ENCODE measurements around the gene LAD1. TPM values are rescaled to one million over a fixed set of nuclear protein-coding genes. Genes with fewer than 3 reads are reported as not detected.

The LAD1 gene
- polyA plus RNA-seq (2011; rRNA removed) = 0.04 and 0.09 TPM in 2 replicates
- 1.00 TPM in 1 of 2 replicates, not detected in the other for polyA minus RNA-seq (2011; rRNA and poly(A)+ RNA removed)

GRCh38 chr1:201399018-201399351, at the start of gene LAD1:
Gene LAD1 (minus strand): TSS chr1:201399324. CDS start chr1:201399306, 18 bp downstream.
- POLR2A ChIA-PET = no interaction called here
- CTCF ChIA-PET = no interaction called here
- Histone ChIP-seq H3K4me3 (ENCODE audit: low read depth, low read length) (no peak within 1 kb of the TSS), H3K27me3 (ENCODE audit: control insufficient read depth, insufficient read depth, low read length) (peaks cover 89% of the 10 kb centered on the region), H3K9me3 (ENCODE audit: control insufficient read depth, insufficient read depth, low read length) (no peaks in the 10 kb centered on the region; the same call in 1 of the 2 replicates), H3K27ac (ENCODE audit: low read depth, low read length) (no peak within 1 kb of the TSS)
- DNase-seq (ENCODE audit: low read depth, low spot score) = no peak
- no peak for TF ChIP-seq CTCF (IDR thresholded peaks at IDR 0.05; ENCODE audit: low read depth, low read length)

GRCh38 chr1:201447903-201448871, 49.1 kb upstream of the LAD1 start:
- no peak overlapping the region for H3K27ac ChIP-seq (ENCODE audit: low read depth, low read length)
- peak; percentile 82 for TF ChIP-seq CTCF (IDR thresholded peaks at IDR 0.05; ENCODE audit: low read depth, low read length)
- POLR2A ChIA-PET = interaction anchor here (0.6 to 2.4 kb wide), 9 partner anchors 9 to 64 kb away, joined by 3 to 24 read pairs (median 5); partner anchors contain the start of genes CSRP1 and PHLDA3
- no peaks in the 10 kb centered on the region for H3K9me3 ChIP-seq (ENCODE audit: control insufficient read depth, insufficient read depth, low read length)
- CTCF ChIA-PET = interaction anchor here (0.6 to 8.1 kb wide), 30 partner anchors 9 to 1959 kb away, joined by 3 to 111 read pairs (median 4); partner anchors contain the start of gene PHLDA3
- H3K4me3 ChIP-seq (ENCODE audit: low read depth, low read length) = no peak overlapping the region
- H3K27me3 ChIP-seq (ENCODE audit: control insufficient read depth, insufficient read depth, low read length) = no peaks in the 10 kb centered on the region
- DNase-seq (ENCODE audit: low read depth, low spot score) = peak; percentile 33

- no peak overlapping the region for H3K4me3 ChIP-seq (ENCODE audit: low read depth, low read length)
- CTCF ChIA-PET = interaction anchor here (1.1 to 8.1 kb wide), 4 partner anchors 10 to 99 kb away, joined by 3 to 111 read pairs (median 38); no protein-coding TSS in a partner anchor
- DNase-seq (ENCODE audit: low read depth, low spot score) = no peak
- POLR2A ChIA-PET = interaction anchor here (0.5 kb wide), 1 partner anchor 22 kb away, joined by 4 read pairs; no protein-coding TSS in a partner anchor
- H3K27me3 ChIP-seq (ENCODE audit: control insufficient read depth, insufficient read depth, low read length) = no peaks in the 10 kb centered on the region
- no peak for TF ChIP-seq CTCF (IDR thresholded peaks at IDR 0.05; ENCODE audit: low read depth, low read length)
- no peak overlapping the region for H3K27ac ChIP-seq (ENCODE audit: low read depth, low read length)
- no peaks in the 10 kb centered on the region for H3K9me3 ChIP-seq (ENCODE audit: control insufficient read depth, insufficient read depth, low read length)
Measured at GRCh38 chr1:201445310-201445709, 46.2 kb upstream of the LAD1 start.

- no peak for DNase-seq (ENCODE audit: low read depth, low spot score)
- H3K4me3 ChIP-seq (ENCODE audit: low read depth, low read length) = no peak overlapping the region
- ChIA-PET POLR2A (no interaction called here), CTCF (interaction anchor here (0.8 to 8.1 kb wide), 4 partner anchors 9 to 99 kb away, joined by 3 to 67 read pairs (median 9); no protein-coding TSS in a partner anchor)
- H3K27ac ChIP-seq (ENCODE audit: low read depth, low read length) = no peak overlapping the region
- H3K9me3 ChIP-seq (ENCODE audit: control insufficient read depth, insufficient read depth, low read length) = no peaks in the 10 kb centered on the region
- H3K27me3 ChIP-seq (ENCODE audit: control insufficient read depth, insufficient read depth, low read length) = no peaks in the 10 kb centered on the region
- no peak for TF ChIP-seq CTCF (IDR thresholded peaks at IDR 0.05; ENCODE audit: low read depth, low read length)
Measured at GRCh38 chr1:201444792-201445191, 45.7 kb upstream of the LAD1 start.
